ENCODE measurements around the gene ZNF396. TPM values are rescaled to one million over a fixed set of nuclear protein-coding genes. Genes with fewer than 3 reads are reported as not detected.

ZNF396 gene
- polyA plus RNA-seq, 2 of the 4 experiments (the other 2 are of a cell fraction) = 0.94 to 1.3 TPM

GRCh38 chr18:35409911-35410310, 32.8 kb upstream of the ZNF396 start (continued):
- TF ChIP-seq NPAS2 (CRISPR knock-in tag; IDR thresholded peaks at IDR 0.05; ENCODE audit: borderline replicate concordance) = no peak
- no peak for TF ChIP-seq PHF8 (IDR thresholded peaks at IDR 0.05; ENCODE audit: borderline replicate concordance, low read depth)
- no peak for TF ChIP-seq NFE2L2 (conservative IDR thresholded peaks at IDR 0.05; ENCODE audit: low read length)
- TF ChIP-seq, protein P1, sequence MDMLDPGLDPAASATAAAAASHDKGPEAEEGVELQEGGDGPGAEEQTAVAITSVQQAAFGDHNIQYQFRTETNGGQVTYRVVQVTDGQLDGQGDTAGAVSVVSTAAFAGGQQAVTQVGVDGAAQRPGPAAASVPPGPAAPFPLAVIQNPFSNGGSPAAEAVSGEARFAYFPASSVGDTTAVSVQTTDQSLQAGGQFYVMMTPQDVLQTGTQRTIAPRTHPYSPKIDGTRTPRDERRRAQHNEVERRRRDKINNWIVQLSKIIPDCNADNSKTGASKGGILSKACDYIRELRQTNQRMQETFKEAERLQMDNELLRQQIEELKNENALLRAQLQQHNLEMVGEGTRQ (IDR thresholded peaks at IDR 0.05) = no peak

DNA sequence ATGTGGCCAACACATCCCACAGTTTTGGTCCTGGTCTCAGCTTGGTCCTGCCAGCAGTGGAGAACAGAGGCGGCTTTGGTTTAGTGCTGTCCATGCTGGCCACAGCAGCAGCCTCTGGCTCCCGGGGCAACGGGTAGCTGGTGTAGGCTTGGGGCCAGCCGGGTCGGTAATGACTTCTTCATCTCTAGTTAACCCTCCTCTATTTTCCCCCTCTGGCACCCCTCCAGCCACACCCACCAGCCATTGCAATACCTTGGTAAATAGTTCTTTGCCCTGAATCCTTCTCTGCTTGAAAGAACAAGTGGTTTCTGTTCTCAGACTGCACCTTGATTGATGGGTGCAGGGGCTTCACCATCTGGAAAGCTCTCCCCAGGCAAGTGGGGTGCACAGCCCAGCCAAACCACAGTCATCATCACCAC, 31.7 kb upstream of the ZNF396 start:
- no peak overlapping the region for H3K4me3 ChIP-seq
- peaks cover 21% of the 10 kb centered on the region for H3K4me1 ChIP-seq
- DNase-seq (ENCODE audit: low read depth in 1 of 2, low spot score in 1 of 2) = no peak
- FAIRE-seq = no peak
- H3K9me3 ChIP-seq = no peaks in the 10 kb centered on the region
- CTCF ChIA-PET = interaction anchor here (0.7 to 1.7 kb wide), 6 partner anchors 17 to 197 kb away, joined by 3 to 5 read pairs (median 4); no protein-coding TSS in a partner anchor
- no peak for ATAC-seq
- peak overlapping the region; percentile 67 to 85 for H3K27ac ChIP-seq
- TF ChIP-seq RCOR1 (IDR thresholded peaks at IDR 0.05; ENCODE audit: low read depth, low read length) (no peak), CHD2 (IDR thresholded peaks at IDR 0.05; ENCODE audit: low read length, partially characterized antibody) (no peak), KDM5A (IDR thresholded peaks at IDR 0.05) (no peak), FOSB (CRISPR knock-in tag; IDR thresholded peaks at IDR 0.05) (no peak), FOXS1 (CRISPR knock-in tag; IDR thresholded peaks at IDR 0.05) (no peak), SMC3 (IDR thresholded peaks at IDR 0.05) (no peak), NFE2L2 (conservative IDR thresholded peaks at IDR 0.05; ENCODE audit: low read length) (no peak)
- TF ChIP-seq, protein P2, sequence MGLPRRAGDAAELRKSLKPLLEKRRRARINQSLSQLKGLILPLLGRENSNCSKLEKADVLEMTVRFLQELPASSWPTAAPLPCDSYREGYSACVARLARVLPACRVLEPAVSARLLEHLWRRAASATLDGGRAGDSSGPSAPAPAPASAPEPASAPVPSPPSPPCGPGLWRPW (IDR thresholded peaks at IDR 0.05) = no peak
- peak overlapping the region; percentile 36; the same call in 1 of the 3 replicates for H3K4me2 ChIP-seq
- 77% methylated on average over 5 of the region's 5 CpGs for WGBS (ENCODE audit: missing lambda C conversion rate)
- POLR2A ChIA-PET = no interaction called here

DNA sequence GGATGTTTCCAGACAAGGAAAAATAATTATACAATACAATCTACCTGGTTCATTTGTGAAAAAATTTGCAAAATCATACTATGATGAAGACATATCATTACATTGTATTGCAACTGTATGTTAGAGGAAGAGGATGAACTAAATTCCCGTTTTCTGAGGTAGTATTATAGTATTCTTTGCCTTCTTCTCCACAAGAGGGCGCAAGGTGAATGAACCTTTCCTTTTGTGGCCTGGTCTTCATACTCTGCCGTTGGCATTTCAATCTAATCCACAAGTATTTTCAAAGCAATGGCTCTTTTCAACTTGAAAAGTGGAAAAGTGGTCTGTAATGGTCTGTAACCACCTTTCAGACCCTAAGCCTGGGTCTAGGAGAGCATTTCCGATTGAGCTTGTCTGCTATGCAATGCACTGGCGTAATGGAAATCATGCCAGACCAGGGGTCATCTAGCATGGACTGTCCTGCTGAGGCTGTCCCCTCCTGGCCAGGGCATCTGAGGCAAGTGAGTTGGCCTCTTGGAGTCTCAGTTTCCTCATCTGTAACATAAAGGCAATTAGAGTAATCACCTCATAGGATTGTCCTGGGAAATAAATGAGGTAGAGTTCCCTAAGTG, 30.8 kb upstream of the ZNF396 start:
- no peak overlapping the region for H3K4me3 ChIP-seq
- peaks cover 21% of the 10 kb centered on the region for H3K4me1 ChIP-seq
- no peaks in the 10 kb centered on the region for H3K9me3 ChIP-seq
- DNase-seq (ENCODE audit: low read depth in 1 of 2, low spot score in 1 of 2) (peak; percentile 21 to 63), ATAC-seq (peak; percentile 70 to 88; a peak in 3 of 6 replicates), FAIRE-seq (peak; percentile 39)
- H3K4me2 ChIP-seq = no peak overlapping the region
- TF ChIP-seq SMC3 (IDR thresholded peaks at IDR 0.05) (peak; percentile 88), RARB (CRISPR knock-in tag; IDR thresholded peaks at IDR 0.05) (no peak), CEBPB (IDR thresholded peaks at IDR 0.05) (peak in 1 of 2 experiments; percentile 16; a peak in 1 of 4 replicates), EHMT2 (IDR thresholded peaks at IDR 0.05; ENCODE audit: low read depth) (no peak), RAD21 (conservative IDR thresholded peaks at IDR 0.05 in 1 of 2, IDR thresholded peaks at IDR 0.05 in 1 of 2) (peak; percentile 81 to 84)
- TF ChIP-seq, protein P3, sequence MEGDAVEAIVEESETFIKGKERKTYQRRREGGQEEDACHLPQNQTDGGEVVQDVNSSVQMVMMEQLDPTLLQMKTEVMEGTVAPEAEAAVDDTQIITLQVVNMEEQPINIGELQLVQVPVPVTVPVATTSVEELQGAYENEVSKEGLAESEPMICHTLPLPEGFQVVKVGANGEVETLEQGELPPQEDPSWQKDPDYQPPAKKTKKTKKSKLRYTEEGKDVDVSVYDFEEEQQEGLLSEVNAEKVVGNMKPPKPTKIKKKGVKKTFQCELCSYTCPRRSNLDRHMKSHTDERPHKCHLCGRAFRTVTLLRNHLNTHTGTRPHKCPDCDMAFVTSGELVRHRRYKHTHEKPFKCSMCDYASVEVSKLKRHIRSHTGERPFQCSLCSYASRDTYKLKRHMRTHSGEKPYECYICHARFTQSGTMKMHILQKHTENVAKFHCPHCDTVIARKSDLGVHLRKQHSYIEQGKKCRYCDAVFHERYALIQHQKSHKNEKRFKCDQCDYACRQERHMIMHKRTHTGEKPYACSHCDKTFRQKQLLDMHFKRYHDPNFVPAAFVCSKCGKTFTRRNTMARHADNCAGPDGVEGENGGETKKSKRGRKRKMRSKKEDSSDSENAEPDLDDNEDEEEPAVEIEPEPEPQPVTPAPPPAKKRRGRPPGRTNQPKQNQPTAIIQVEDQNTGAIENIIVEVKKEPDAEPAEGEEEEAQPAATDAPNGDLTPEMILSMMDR (IDR thresholded peaks at IDR 0.05) = peak; percentile 72
- peak overlapping the region; percentile 67 to 85 for H3K27ac ChIP-seq
- 26% methylated on average over 4 of the region's 5 CpGs for WGBS (ENCODE audit: missing lambda C conversion rate)
- CTCF ChIA-PET = interaction anchor here (0.7 to 1.7 kb wide), 10 partner anchors 17 to 236 kb away, joined by 3 to 6 read pairs (median 4); no protein-coding TSS in a partner anchor
- POLR2A ChIA-PET = no interaction called here

GRCh38 chr18:35406666-35407065, 29.5 kb upstream of the ZNF396 start:
- 78% methylated on average over 6 of the region's 6 CpGs for WGBS (ENCODE audit: missing lambda C conversion rate)
- Histone ChIP-seq H3K4me3 (no peak overlapping the region), H3K4me2 (no peak overlapping the region), H3K9me3 (no peaks in the 10 kb centered on the region), H3K4me1 (peaks cover 21% of the 10 kb centered on the region), H3K27ac (no peak overlapping the region)
- FAIRE-seq = no peak
- no peak for ATAC-seq
- TF ChIP-seq, protein P4, sequence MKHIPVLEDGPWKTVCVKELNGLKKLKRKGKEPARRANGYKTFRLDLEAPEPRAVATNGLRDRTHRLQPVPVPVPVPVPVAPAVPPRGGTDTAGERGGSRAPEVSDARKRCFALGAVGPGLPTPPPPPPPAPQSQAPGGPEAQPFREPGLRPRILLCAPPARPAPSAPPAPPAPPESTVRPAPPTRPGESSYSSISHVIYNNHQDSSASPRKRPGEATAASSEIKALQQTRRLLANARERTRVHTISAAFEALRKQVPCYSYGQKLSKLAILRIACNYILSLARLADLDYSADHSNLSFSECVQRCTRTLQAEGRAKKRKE (CRISPR knock-in tag; IDR thresholded peaks at IDR 0.05; ENCODE audit: low read depth) = no peak
- no peak for TF ChIP-seq ZC3H11A (IDR thresholded peaks at IDR 0.05)
- no peak for TF ChIP-seq ESRRA (IDR thresholded peaks at IDR 0.05; ENCODE audit: borderline replicate concordance, low read length)
- CTCF ChIA-PET = interaction anchor here (1.3 kb wide), 1 partner anchor 88 kb away, joined by 6 read pairs; no protein-coding TSS in a partner anchor
- POLR2A ChIA-PET = no interaction called here
- no peak for DNase-seq (ENCODE audit: low read depth in 1 of 2, low spot score in 1 of 2)
